ENCODE data around the gene ARHGEF33. TPM values are rescaled to one million over a fixed set of nuclear protein-coding genes. Genes with fewer than 3 reads are reported as not detected.

ARHGEF33 gene
- total and polyA plus RNA-seq, 3 donors from 2014 or later: 5.9 to 16.7 (median 6.2) TPM

GRCh38 chr2:38947241-38948239, 57.9 kb downstream of the ARHGEF33 start:
- H3K4me3 ChIP-seq: no peak overlapping the region
- no peaks in the 10 kb centered on the region for H3K9me3 ChIP-seq
- H3K27me3 ChIP-seq: no peaks in the 10 kb centered on the region
- H3K36me3 ChIP-seq (ENCODE audit: low read depth, missing control alignments): no peaks in the 10 kb centered on the region
- no peak for TF ChIP-seq POLR2A (IDR thresholded peaks at IDR 0.05)
- peak; percentile 48 to 67 (median 63) for TF ChIP-seq CTCF (IDR thresholded peaks at IDR 0.05)
- peaks cover 8% of the 10 kb centered on the region for H3K4me1 ChIP-seq
- intact Hi-C loops (cut with DNase I; ENCODE audit: low total_unique reads): no loop called here
- WGBS, 2 donors: 66 to 76% methylated on average over 11 of the region's 11 CpGs
- H3K27ac ChIP-seq: no peak overlapping the region
- peak; percentile 93 for DNase-seq

DNA sequence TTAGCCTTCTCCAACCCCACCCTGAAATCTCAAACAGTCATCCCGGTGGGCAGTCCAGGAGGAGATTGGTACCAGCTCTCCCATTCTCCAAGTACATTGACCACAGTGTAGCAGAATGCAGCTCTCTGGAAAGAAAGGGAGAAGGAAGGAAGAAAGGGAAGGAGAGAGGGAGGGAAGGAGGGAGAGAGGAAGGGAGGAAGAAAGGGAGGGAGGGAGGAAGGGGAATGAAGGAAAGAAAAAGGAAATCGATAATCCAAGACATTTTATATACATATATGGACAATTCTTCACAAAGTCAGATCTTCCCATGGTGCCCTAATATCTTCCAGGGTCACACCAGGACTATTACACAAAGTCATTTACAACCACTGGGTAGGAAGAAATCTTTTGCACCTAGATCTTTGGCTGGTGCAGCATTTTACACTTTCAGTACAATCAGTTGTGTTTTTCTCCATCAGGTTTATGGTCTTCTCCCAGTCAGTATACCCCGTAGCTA, 58.8 kb downstream of the ARHGEF33 start:
- Histone ChIP-seq H3K27me3 (no peaks in the 10 kb centered on the region), H3K27ac (no peak overlapping the region), H3K4me3 (no peak overlapping the region), H3K36me3 (ENCODE audit: low read depth, missing control alignments) (no peaks in the 10 kb centered on the region), H3K4me1 (peaks cover 8% of the 10 kb centered on the region), H3K9me3 (no peaks in the 10 kb centered on the region)
- TF ChIP-seq CTCF (IDR thresholded peaks at IDR 0.05): no peak
- no peak for TF ChIP-seq POLR2A (IDR thresholded peaks at IDR 0.05)
- 90 to 93% methylated on average over 3 of the region's 3 CpGs for WGBS, 2 donors
- intact Hi-C loops (cut with DNase I; ENCODE audit: low total_unique reads): no loop called here
- no peak for DNase-seq

DNA sequence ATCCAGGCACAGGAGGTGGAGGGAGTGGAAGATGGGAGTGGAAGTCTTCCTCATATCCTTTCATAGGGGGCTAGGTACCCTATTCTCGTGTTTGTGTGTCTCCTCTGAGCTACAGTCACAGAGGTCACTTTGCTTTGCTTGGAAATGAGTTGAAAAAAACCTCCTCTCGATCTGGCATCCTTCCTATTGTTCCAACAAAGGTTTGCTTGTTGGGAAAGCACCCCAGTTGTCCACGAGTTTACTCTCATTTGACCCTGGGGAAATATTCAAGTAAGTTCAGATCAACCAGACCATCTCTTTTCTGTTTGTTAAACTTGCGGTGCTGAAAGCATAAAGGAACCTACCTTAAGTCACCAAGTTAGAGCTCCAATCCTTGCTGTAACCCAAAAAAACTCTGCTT, 59.3 kb downstream of the ARHGEF33 start:
- no peak overlapping the region for H3K27ac ChIP-seq
- H3K4me1 ChIP-seq: peaks cover 8% of the 10 kb centered on the region
- H3K4me3 ChIP-seq: no peak overlapping the region
- H3K36me3 ChIP-seq (ENCODE audit: low read depth, missing control alignments): no peaks in the 10 kb centered on the region
- intact Hi-C loops (cut with DNase I; ENCODE audit: low total_unique reads): no loop called here
- 74 to 82% methylated on average over 4 of the region's 4 CpGs for WGBS, 2 donors
- H3K27me3 ChIP-seq: no peaks in the 10 kb centered on the region
- no peak for TF ChIP-seq POLR2A (IDR thresholded peaks at IDR 0.05)
- DNase-seq: no peak
- H3K9me3 ChIP-seq: no peaks in the 10 kb centered on the region

DNA sequence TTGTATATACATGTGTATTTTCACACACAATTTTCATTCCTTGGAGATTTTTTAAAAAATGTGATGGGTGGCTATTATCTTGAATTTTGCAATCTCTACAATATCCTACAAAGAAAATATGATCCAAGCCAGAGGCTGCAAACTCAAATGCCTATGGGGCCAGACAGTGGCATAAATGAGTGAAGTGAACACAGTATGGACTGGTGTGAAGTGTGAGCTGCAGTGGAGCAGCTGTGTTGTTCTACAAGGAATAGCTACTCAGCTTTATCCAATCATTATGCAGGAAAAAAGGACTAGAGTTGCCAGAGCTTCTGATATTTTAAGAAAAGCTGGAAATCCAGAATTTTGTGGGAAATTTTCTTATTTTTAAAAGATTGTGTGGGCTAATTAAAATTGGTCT, 62.1 kb downstream of the ARHGEF33 start:
- Histone ChIP-seq H3K4me1 (no peaks in the 10 kb centered on the region), H3K27ac (no peak overlapping the region), H3K36me3 (ENCODE audit: low read depth, missing control alignments) (no peaks in the 10 kb centered on the region), H3K27me3 (no peaks in the 10 kb centered on the region), H3K4me3 (no peak overlapping the region), H3K9me3 (no peaks in the 10 kb centered on the region)
- DNase-seq: no peak
- intact Hi-C loops (cut with DNase I; ENCODE audit: low total_unique reads): no loop called here
- TF ChIP-seq POLR2A (IDR thresholded peaks at IDR 0.05) (no peak), CTCF (IDR thresholded peaks at IDR 0.05) (no peak)

DNA sequence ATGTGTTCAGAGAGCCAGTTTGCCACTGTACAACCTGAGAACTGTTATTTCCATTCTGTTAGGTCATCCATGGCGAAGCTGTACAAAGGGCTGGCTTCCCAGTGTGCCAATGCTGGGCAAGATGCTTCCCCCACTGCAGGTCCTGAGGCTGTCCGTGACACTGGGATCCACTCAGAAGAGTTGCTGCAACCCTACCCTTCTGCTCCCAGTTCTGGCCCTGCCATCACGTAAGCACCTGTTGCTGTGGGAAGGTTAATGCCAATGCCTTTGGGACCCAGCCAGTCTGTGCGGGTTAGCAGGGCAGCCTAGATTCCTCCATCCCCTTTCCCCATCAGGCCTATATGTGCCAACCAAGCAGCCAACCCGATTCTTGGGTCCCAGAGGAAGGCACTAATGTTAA, 68.3 kb downstream of the ARHGEF33 start:
- Histone ChIP-seq H3K27me3 (no peaks in the 10 kb centered on the region), H3K4me3 (no peak overlapping the region), H3K36me3 (ENCODE audit: low read depth, missing control alignments) (no peaks in the 10 kb centered on the region), H3K4me1 (peaks cover 10% of the 10 kb centered on the region), H3K9me3 (no peaks in the 10 kb centered on the region), H3K27ac (no peak overlapping the region)
- WGBS, 2 donors: 95 to 96% methylated on average over 5 of the region's 5 CpGs
- intact Hi-C loops (cut with DNase I; ENCODE audit: low total_unique reads): no loop called here
- no peak for TF ChIP-seq CTCF (IDR thresholded peaks at IDR 0.05)
- no peak for TF ChIP-seq POLR2A (IDR thresholded peaks at IDR 0.05)
- DNase-seq: no peak

All from testis (tissue), 3 donors.